NK-92 (cell line): ENCODE data around the gene LBX2.

Experiments
- DNase-seq: peaks from one replicate; lab custom pipeline; 2025; ENCODE audit not compliant: unreplicated experiment; lab: John Stamatoyannopoulos, UW

LBX2 gene, protein sequence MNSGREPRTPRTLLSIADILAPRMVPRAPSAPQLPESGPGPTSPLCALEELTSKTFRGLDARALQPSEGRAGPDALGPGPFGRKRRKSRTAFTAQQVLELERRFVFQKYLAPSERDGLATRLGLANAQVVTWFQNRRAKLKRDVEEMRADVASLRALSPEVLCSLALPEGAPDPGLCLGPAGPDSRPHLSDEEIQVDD

DNA sequence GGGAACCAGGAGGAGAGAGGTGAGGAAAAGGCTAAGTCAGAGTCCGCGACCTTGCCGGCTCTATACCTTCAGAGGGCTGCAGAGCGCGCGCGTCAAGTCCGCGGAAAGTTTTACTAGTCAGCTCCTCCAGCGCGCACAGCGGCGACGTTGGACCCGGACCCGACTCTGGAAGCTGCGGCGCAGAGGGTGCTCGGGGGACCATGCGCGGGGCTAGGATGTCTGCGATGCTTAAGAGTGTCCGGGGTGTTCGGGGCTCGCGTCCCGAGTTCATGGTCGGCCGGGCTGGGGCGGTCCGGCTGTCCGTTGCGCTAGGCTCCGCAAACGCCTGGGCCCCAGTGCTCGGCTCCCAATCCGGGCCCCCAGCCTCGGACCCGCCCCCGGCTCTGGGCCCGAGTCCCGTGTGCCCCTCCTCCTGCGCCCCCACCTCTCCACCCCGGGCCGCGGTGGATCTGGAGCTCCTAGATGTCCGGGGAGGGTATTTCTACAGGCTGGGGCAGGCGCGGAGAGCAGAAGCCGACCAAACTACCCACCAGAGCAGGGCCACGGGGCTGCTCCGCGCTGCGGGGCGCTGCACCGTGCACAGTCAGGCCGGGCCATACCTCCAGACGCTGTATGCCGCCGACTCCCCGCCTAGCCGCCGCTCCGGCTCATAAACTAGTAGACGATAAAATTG, at the start of gene LBX2:
Gene LBX2 (minus strand): TSS at position 337 of the 673 bp plus-strand sequence. CDS start 66 bp downstream, at position 271.
- DNase-seq: no peak

DNA sequence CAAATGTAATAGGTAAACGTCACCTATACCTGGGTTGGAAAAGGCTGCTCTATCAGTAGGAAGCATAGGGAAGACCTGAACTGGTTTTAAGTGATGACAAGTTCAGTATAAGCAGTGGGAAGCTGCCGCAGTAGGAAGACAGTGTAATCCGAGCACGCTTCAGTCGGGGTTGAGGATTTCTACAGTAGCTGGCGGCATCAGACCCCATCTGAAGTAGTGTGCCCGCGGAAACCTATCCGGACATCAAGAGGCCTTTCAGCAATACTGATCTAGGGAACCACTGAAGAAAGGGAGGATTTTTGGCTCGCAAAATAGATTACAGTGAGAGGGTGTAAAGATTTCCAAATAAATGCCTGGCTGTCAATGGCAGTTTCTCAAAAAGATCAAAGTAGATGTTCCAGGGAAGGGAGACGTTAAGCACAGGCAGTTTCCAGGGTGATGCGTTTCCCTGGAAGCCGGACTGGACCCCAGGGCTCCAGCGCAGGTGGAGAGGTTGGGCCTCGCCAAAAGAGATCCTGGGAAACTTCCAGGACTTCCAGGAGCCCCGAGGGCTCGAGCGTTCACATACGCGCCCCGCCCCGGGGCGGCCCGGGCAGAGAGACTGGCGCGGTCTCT, 49.0 kb upstream of the LBX2 start:
- no peak for DNase-seq

DNA sequence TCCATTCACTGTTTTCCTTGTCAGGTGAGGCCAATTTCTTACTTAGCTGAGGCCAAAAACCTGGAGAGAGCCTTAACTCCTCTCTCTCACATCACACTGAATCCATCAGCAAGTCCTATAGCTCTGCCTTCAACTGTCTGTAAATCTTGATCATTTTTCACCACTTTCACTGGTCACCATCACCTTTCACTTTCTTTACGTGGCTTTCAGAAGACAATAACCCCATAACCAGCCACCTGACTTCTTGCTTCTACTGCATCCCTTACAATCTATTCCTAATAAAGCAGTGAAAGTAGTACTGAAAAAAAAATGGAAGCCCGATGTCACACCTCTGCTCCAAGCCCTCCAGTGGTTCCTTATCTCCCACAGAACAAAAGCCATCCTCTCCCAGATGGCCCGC, 46.6 kb upstream of the LBX2 start:
- DNase-seq: no peak

DNA sequence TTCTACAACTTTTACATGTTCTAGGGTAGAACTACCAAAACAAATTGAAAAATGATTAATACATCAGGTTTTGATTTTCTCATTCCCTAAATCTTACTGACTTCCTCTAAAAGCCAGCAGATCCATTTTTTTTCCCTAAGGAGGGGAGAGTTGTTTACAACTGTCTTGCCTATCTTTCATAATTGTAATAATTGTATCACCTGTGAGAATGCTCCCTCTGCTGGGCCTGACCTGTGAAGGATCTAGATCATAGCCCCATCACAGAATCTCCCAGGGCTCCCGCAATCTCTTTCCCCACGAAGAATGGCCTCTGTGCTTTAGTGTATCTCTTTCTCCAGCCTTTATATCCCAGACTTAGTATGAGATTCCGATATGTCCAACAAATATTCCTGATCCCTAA, 45.2 kb upstream of the LBX2 start:
- DNase-seq: no peak

DNA sequence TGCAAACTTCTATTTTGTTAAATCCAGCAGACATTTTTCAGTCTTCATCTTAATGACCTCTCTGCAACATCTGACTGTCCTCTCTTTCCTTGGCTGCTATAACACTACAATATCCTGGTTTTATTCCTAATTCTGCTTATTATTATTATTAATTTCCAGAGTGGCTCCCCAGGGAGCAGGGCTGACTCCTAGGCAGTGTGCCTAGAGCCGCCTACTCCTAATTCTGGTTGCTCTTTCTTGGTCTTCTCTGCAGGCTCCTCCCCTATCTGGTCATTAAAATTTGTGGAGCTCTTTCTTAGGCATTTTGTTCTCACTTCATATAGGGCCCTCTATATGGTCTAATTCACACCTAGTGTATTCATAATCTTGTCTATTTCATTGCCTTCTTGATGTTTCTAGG, 43.6 kb upstream of the LBX2 start:
- no peak for DNase-seq

DNA sequence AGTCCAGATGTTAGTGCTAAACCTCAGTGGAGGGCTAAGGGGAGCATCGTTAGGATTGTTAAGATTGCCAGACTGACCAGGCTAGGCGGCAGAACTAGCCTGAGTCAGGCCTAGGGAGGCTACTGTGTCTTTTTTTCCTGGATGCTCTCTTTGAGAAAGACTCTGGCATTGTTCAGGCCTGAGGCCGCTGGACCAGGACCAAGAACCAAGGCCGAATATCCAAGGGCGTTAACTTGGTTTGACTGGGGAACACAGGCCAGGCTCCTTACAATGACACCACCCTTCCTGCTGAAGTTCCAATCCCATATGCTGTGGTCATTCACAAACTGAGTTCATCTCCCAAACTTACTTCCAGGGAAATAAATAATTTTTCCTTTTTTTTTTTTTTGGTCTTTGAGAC, 40.9 kb upstream of the LBX2 start:
- DNase-seq: no peak

DNA sequence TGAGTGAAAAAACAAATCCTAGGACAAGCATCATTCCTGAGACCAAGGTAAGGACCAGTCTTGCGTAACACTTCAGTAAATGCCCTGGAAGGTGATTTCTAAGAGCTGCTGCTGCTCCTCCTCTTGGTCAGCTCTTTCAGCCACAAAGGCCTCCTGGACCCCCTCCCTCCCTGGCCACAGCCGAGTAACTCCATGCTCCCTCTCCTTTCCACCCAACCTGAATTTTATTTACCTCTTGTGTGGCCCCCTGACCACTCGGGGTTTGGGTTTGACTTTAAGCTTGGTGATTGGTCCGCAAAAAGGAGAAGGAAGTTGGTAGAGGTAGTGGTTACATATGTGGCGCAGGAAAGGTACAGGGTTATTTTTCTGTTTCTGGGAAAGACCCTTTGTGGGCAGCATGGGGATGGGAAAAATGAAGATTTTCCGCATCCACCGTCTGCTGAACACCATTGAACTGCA, 39.5 kb upstream of the LBX2 start:
- no peak for DNase-seq

DNA sequence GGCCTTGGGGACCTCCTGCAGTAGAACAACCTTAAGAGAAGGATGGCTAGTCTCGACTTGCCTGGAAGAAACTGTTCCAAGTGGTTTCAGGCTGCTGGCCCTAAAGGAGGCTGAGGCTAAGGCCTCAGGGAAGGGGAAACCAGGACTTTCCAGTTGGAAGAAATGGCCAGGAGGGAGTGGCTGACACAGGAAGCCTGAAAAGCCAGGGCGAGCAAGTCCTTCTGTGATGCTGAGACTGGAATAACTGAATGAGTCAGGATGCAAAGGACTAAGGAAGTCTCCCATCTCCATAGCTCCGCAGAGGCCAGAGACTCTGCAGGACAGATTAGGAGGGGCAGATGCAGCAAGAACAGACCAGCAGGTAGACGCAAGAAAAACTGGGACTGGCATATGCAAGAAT, 37.7 kb upstream of the LBX2 start:
- DNase-seq: no peak

DNA sequence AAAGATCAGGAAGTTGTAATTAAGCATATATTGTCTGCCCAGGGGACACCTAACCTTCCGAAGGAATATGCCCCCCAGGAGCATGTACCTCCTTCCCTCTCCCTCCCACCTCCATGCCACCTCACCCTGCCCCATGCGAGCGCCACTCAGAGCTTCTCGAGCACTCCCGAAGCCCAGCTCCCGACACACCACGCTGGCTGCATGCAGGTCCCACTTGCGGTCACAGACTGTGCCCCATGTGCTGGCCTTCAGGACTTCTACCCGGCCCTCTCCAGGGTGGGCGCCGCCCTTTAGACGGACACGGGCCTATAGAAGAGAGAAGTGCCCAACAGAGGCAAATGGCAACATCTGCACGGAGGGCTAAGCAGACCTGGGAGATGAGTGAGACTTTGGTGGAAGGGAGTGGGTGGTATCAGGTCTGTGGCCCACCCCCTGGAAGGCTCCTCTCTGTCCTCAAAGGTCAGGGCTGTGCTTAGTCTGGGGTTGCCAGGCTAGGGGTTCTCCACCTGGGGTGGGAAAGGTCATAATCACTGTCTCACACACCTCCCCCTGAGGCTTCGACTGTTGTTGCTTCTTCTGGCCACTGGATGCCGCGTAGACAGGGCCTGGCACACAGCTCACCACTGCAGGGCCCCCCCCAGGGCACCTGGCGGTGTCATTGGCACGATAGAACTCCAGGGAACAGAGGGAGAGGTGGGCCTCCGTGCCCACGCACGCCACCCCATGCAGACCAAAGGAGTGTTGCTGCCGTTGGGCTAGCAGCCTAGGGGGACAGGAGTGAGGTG, 37.0 kb upstream of the LBX2 start:
- DNase-seq: no peak

DNA sequence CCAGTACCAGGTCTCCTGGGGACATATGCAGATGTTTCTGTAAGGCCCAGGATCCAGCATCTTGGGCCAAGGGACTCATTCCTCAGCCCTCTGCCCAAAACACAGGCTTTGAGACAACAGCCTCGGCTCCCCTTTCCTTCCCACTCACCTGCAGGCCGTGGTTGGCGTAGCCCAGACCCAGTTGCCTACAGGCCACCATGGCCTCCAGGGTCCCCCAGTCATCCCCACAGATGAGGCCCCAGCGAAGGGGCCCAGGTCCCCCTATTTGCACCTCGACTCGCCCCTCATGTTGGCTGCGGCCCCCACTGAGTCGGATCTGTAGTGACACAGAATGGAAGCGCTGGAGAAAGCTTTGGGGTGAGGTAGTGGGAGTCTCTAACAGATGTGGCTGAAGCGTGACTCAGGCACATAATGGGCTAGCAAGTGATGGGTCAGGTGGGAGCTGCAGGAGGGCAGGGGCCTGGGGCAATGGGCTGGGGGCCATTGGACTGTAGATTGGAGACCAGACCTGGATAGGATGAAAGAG, 36.1 kb upstream of the LBX2 start:
- DNase-seq: no peak

DNA sequence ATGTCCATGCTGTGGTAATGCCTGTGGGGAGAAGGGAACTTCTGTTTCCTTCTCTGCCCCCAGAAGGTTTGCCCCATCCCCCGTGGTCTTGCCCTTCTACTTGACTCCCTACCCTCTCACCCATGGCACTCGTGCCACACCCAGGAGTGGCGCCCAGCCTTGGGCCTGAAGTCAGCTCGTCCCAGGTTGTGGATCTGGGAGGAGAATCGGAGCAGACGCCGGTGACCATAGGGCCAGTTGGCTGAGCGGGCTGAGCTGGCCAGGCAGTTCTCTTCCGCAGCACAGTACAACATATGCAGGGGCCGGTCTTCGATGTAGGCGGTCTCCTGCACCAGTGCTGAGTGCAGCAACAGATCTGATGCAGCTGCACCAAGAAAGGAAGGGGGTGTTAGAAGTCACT, 35.0 kb upstream of the LBX2 start:
- DNase-seq: no peak

DNA sequence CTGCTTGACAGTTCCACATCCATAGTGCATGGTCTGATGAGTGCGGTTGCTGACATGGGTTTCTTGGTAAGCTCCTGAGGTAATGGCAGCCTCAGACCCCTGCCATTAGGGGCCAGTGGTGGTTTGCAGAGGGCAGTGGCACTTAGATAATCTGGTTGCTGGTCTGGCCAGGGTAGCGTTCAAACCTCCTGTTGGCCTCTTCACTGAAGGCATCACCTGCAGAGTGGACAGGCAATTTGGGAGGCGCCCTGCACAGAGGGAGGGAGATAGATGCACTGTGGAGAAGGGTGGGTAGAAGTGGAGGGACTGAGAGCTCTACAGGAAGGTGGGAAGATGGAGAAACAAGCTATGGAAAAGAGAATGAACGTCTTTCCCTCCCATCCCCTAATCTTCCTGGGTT, 34.1 kb upstream of the LBX2 start:
- DNase-seq: no peak

DNA sequence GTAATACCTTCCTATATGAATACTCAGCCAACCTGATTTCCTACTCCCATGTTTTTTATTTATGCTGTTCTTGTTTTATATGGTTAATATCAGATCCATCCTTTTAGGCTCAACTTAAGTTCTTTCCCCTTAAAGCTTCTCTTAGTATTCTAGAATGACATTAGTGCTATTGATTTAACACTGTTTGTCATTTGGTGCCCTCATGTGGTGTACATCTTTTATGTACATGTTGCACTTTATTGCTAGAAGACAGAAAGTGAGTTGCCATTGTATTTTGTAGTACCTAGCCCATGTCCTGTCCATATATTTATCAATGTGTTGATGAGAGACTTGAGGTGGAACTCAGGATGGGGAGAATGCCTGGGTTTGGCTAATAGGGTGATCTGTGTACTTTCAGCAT, 32.8 kb upstream of the LBX2 start:
- no peak for DNase-seq

DNA sequence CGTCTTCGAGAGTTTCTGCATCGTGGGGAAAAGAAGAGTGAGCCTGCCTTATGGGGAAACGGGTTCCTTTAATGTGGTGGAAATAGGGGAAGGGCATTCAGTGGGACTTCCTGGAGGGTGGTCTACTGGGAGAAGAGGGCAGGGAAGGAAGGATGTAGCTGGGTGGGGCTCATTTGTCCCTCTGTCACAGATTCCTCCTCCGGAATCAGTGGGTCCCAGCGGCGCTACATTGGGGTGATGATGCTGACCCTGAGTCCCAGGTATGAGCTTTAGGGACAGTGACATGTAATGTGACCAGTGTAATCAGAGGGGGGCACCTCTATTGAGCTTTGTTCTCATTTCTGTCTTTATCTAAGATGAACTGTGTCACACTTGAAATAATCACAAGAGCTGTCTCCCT, 32.3 kb upstream of the LBX2 start:
- DNase-seq: no peak

DNA sequence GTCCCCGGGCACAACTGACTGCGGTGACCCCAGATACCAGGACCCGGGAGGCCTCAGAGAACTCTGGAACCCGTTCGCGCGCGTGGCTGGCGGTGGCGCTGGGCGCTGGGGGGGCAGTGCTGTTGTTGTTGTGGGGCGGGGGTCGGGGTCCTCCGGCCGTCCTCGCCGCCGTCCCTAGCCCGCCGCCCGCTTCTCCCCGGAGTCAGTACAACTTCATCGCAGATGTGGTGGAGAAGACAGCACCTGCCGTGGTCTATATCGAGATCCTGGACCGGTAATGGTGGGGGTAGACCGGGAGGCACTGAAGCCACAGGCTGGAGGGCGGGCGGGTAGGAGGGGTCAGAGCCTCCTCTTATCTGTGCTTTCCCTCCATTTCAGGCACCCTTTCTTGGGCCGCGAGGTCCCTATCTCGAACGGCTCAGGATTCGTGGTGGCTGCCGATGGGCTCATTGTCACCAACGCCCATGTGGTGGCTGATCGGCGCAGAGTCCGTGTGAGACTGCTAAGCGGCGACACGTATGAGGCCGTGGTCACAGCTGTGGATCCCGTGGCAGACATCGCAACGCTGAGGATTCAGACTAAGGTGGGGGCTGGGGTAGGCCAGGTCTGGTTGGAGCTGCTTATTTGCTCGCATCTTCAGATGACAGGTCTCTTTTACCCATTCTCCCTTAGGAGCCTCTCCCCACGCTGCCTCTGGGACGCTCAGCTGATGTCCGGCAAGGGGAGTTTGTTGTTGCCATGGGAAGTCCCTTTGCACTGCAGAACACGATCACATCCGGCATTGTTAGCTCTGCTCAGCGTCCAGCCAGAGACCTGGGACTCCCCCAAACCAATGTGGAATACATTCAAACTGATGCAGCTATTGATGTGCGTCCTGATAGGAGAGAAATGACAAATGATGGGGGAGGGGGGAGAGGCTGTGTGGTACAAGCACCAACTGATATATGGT, 31.1 kb upstream of the LBX2 start:
- no peak for DNase-seq

DNA sequence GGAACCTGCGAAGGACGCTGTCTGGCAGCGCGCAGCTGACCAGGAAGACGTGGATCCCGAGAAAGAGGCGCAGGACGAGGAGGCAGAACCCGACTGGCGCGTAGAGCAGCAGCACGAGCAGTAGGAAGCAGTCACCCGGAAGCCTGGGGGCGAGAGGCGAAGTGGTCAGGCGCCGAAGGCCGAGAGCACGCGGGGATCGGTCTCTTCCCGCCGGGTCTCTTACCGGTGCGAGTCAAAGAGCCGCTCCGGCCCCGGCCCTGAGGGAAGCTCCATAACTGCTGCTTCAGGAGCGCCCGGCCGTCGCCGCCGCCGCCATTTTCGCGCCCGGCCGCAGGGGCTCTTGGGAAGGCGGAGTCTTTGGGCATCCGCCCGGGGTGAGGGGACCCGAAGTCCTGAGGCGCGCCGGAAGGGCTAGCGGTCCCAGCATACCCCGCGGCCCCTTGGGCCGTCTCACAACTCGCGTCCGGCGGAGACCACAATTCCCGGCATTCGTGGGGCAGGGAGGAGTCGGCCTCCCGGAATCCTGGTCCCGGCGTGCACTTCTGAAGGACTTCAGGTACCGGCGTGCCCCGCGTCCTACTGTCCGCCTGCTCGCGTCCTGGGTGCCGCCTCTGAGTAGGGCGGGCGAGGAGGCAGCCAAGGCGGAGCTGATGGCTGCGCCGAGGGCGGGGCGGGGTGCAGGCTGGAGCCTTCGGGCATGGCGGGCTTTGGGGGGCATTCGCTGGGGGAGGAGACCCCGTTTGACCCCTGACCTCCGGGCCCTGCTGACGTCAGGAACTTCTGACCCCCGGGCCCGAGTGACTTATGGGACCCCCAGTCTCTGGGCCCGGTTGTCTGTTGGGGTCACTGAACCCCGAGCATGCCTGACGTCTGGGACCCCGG, 30.2 kb upstream of the LBX2 start, which contains the start of the genes AUP1 and HTRA2:
Gene AUP1 (minus strand): TSS at position 350 of the 882 bp plus-strand sequence. CDS start 77 bp downstream, at position 273.
Gene HTRA2 (plus strand): TSS at position 577 of the 882 bp plus-strand sequence. CDS start 74 bp downstream, at position 651.
- DNase-seq: peak; percentile 17

DNA sequence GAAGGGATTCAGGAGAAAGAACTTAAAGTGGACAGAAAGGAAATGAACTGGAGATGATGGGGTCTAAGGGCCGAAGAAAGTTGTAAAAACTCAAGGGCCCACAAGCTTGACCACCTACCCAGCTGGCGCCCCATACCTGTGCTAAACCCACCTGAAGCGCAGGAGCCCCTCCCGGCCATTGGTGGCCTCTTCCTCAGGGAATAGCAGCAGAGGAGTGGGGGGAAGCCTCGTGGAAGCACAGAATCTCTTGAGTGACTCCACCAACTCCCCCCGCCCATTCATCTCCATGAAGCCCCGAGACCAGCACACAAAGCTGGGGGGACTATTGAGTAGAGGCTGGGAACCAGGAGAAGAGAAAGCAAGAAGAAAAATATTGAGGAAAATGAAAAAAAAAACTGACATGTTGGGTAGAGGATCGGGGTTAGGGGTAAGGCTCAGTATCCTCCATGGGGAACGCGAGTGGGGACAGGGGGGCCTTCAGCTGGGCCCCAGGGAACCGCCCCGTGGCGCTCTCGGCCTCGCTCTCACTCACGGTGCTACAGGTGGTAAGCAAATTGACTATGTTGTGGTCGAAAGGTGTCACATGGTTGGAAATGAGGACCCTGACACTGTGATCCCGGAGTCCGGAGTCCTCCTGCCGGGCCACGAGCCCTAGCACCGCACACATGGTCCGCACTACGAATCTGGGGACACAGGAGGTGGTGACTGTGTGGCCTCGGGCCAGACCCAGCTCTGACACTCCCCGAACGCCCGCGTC, 29.4 kb upstream of the LBX2 start:
- DNase-seq: no peak

DNA sequence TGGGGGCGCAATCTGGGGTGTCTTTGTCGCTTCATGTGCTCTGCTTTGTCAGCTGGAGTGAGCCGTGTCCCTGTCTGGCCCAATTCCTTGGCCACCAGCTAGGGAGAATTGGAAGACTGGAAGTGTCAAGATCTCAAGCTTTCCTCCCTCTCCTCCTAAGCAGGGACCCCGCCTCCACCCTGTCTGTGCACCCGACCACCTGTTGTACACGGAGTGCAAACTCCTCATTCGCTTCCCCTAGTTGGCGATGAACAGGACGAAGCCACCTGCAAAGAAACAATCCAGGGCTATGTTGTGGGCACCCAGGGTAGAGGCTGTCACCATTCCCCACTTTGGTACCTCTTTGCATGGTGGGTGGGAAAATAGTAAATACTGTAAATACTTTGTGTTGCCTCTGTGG, 28.3 kb upstream of the LBX2 start:
- no peak for DNase-seq
